Heart right ventricle (tissue), 16 donors: ENCODE results near the gene MYCBP. TPM values are rescaled to one million over a fixed set of nuclear protein-coding genes. Genes with fewer than 3 reads are reported as not detected.

Experiments
- ATAC-seq, 8 donors: fragments of 200-7000 bp; cut with Tn5 transposase; one replicate each; pipeline ENCODE4 v1.9.1; 2020; ENCODE audit warnings: mild to moderate bottlenecking in 8 of 8, moderate library complexity in 8 of 8, moderate number of reproducible peaks in 1 of 8
- DNase-seq, 2 donors: peaks; one replicate each; pipeline ENCODE4 v3.0.0-alpha.2; 2020
- H3K27ac ChIP-seq, 10 donors: fragments of 200-600 bp; sonication (generic) in 2 of 10; one replicate each; pipeline versions ENCODE4 v1.5.0 to v1.8.0; 2020 to 2022; ENCODE audit warnings: mild to moderate bottlenecking in 3 of 10
- H3K27me3 ChIP-seq, 7 donors: fragments of 200-600 bp; one replicate each; pipeline ENCODE4 v1.8.0; 2021 to 2022; ENCODE audit warnings: mild to moderate bottlenecking in 2 of 7
- H3K36me3 ChIP-seq, 9 donors: fragments of 200-600 bp; sonication (generic) in 1 of 9; one replicate each; pipeline versions ENCODE4 v1.5.0 to v1.8.0; 2020 to 2022; ENCODE audit warnings: mild to moderate bottlenecking in 2 of 9
- H3K4me1 ChIP-seq, 9 donors: fragments of 200-600 bp; sonication (generic) in 1 of 9; one replicate each; pipeline versions ENCODE4 v1.5.0 to v1.8.0; 2020 to 2022; ENCODE audit warnings: mild to moderate bottlenecking in 4 of 9
- H3K4me3 ChIP-seq, 10 donors: fragments of 200-600 bp; sonication (generic) in 2 of 10; one replicate each; pipeline versions ENCODE4 v1.5.0 to v1.8.0; 2020 to 2022; ENCODE audit warnings: mild to moderate bottlenecking in 7 of 10, moderate library complexity in 2 of 10
- H3K9me3 ChIP-seq, 11 donors: fragments of 200-600 bp in 10 of 11; sonication (generic) in 2 of 11; one replicate each; pipeline versions ENCODE4 v1.5.0 to v1.8.0; 2013 to 2022; ENCODE audit warnings: mild to moderate bottlenecking in 2 of 11, control low read depth in 1 of 11, moderate library complexity in 1 of 11
- WGBS, 2 donors: extraction: QIAGEN DNeasy Blood & Tissue Kit; methylation state at CpG; one replicate each; pipeline ENCODE4 v1.1.7; 2013; ENCODE audit warnings: inconsistent platforms in 1 of 2; 5-methylcytosine and 5-hydroxymethylcytosine counted together
- intact Hi-C, 10 donors: fragments of 100-400 bp; cut with DNase I; formaldehyde crosslinking; loops; one replicate each; pipeline versions ENCODE4 v1.11.1 to v1.14.2; 2022
- polyA plus RNA-seq, 2 donors: library from polyadenylated mRNA; stranded (reverse); fragments of 200-250 nt; gene quantifications; one replicate each; pipeline ENCODE4 v1.2.3, GENCODE V29; 2013
- total RNA-seq, 10 donors: library from RNA; stranded (reverse); fragmentation: NEBNext Ultra II Directional in 3 of 10; extraction: Animal tissue kit (Norgen Biotek cat#: 25700) in 3 of 10; gene quantifications; one replicate each; pipeline versions ENCODE4 v1.2.1 to v1.2.4, GENCODE V29; 2021 to 2023
- TF ChIP-seq, protein P1 (sequence below), 9 donors: fragments of 200-600 bp; sonication (generic) in 2 of 9; IDR thresholded peaks; one replicate each; pipeline versions ENCODE4 v1.5.0 to v1.8.0; 2021 to 2022; ENCODE audit warnings: antibody characterized with exemption in 9 of 9, mild to moderate bottlenecking in 5 of 9, moderate library complexity in 1 of 9
- donor health status: Arrhythmogenic right ventricular cardiomyopathy.
- donor health status: ischemic (EF 13 %, LVEDD 7.1; RV severe dilation, severe dysfunction).
- donor health status: healthy with polysubstance abuse.
- donor health status: DM: no; HTN: yes; CAD: no.
- donor health status: DM: no; HTN: no; CAD: no.
- donor health status: ischemic (EF 25% LVEDD 6.9; RV normal size, moderate dysfunction).
- donor health status: ischemic (EF 25% LVEDD 5.7; RV mildly dilated, moderate dysfunction).
- donor health status: healthy.
- donor health status: DM: yes; HTN: yes; CAD: no.
- donor health status: Ischemic cardiomyopathy.
- donor health status: ischemic (EF 35%, LVEDD 5.7; RV mildly dilated, moderate dysfunction).
- donor health status: nonischemic (EF 11% LVEDD 7.7; RV severe dilation, severe dysfunction).
- donor health status: DM: yes; HTN: yes; CAD: no.
- donor health status: PGD.
- donor health status: ischemic (EF 29% LVEDD 5.4; RV normal size, mild dysfunction).
- donor health status: nonischemic (EF 23%, LVEDD 6.1; RV moderate dilation, normal function).

MYCBP gene
- total and polyA plus RNA-seq, 12 donors, result 3.9 to 22.8 (median 8.2) TPM

DNA sequence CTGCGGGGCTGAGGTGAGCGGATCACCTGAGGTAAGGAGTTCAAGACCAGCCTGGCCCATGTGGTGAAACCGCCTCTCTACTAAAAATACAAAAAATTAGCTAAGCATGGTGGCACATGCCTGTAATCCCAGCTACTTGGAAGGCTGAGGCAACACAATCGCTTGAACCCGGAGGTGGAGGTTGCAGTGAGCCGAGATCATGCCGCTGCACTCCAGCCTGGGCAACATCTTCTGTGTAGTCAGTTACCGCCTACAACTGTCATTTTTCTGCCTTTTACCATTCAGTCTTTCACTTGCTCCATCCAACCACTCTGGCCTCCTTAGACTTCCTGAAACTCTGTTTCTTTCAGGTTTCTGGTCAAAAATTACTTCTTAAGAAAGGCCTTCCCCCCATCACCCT is 2.2 kb downstream of the MYCBP start:
- no peaks in the 10 kb centered on the region for H3K27me3 ChIP-seq
- TF ChIP-seq, protein P1, sequence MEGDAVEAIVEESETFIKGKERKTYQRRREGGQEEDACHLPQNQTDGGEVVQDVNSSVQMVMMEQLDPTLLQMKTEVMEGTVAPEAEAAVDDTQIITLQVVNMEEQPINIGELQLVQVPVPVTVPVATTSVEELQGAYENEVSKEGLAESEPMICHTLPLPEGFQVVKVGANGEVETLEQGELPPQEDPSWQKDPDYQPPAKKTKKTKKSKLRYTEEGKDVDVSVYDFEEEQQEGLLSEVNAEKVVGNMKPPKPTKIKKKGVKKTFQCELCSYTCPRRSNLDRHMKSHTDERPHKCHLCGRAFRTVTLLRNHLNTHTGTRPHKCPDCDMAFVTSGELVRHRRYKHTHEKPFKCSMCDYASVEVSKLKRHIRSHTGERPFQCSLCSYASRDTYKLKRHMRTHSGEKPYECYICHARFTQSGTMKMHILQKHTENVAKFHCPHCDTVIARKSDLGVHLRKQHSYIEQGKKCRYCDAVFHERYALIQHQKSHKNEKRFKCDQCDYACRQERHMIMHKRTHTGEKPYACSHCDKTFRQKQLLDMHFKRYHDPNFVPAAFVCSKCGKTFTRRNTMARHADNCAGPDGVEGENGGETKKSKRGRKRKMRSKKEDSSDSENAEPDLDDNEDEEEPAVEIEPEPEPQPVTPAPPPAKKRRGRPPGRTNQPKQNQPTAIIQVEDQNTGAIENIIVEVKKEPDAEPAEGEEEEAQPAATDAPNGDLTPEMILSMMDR (IDR thresholded peaks at IDR 0.05), result no peak
- intact Hi-C loops, result loop anchor here in 5 of 10 donors (5.0 to 10.0 kb wide), 5 partner anchors 121 to 224 kb away; partner anchors contain the start of genes AKIRIN1 (in 4 of the 5) and NDUFS5 (in 1 of the 5)
- no peak overlapping the region for H3K4me3 ChIP-seq
- ATAC-seq, result no peak
- DNase-seq, result no peak
- 94 to 95% methylated on average over 8 of the region's 8 CpGs for WGBS, 2 donors
- no peak overlapping the region for H3K27ac ChIP-seq
- peaks cover 5 to 36% (median 24%) of the 10 kb centered on the region in 9 donors for H3K4me1 ChIP-seq
- peaks cover 0 to 13% (median 0%) of the 10 kb centered on the region in 9 donors for H3K36me3 ChIP-seq
- H3K9me3 ChIP-seq, result no peaks in the 10 kb centered on the region

DNA sequence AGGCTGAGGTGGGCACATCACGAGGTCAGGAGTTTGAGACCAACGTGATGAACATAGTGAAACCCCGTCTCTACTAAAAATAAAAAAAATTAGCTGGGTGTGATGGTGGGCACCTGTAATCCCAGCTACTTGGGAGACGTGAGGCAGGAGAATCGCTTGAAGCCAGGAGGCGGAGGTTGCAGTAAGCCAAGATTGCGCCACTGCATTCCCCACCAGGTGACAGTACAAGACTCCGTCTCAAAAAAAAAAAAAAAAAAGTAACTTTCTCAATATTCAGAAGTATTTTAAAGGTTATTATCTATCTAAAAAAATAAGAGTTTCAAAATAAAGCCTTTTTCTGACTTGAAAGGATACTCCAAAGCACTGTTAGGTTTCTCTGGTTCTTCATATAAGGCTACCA is 5.9 kb downstream of the MYCBP start:
- WGBS, 2 donors, result 95 to 96% methylated on average over 8 of the region's 8 CpGs
- TF ChIP-seq, protein P1 (IDR thresholded peaks at IDR 0.05), result no peak
- DNase-seq (no peak), ATAC-seq (no peak)
- H3K27ac ChIP-seq, result no peak overlapping the region
- no peak overlapping the region for H3K4me3 ChIP-seq
- intact Hi-C loops, result loop anchor here in 6 of 10 donors (10.0 kb wide), 5 partner anchors 128 to 708 kb away; partner anchors contain the start of genes AKIRIN1 (in 3 of the 6), NDUFS5 (in 1 of the 6) and PABPC4 (in 1 of the 6)
- peaks cover 0 to 36% (median 20%) of the 10 kb centered on the region in 9 donors for H3K4me1 ChIP-seq
- H3K27me3 ChIP-seq, result no peaks in the 10 kb centered on the region
- H3K36me3 ChIP-seq, result peaks cover 0 to 41% (median 7%) of the 10 kb centered on the region in 9 donors
- no peaks in the 10 kb centered on the region for H3K9me3 ChIP-seq

DNA sequence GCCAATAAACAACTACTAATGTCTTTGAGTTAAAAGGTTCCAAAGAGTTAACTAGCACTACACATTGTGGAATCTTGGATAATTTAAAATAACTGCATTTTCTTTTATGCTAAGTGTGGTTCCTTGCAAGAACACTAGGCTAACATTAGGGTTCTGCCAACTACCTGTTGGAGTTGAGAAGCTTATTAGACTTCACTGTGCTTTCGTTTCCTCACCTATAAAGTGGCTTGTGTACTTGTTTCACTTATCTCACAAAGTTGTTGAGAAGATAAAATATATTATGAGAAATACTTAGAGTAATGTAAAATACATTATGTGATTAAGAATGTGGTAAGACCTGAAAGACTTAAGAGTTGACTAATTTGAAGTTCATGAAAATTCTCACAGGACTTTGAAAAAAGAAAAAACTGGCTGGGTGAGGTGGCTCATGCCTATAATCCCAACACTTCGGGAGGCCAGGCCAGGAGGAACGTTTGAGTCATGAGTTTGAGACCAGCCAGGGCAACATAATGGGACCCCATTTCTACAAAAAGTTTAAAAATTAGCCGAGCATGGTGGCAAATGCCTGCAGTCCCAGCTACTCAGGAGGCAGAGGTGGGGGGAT is 7.9 kb downstream of the MYCBP start:
- Histone ChIP-seq H3K4me1 (peaks cover 0 to 53% (median 30%) of the 10 kb centered on the region in 9 donors), H3K27ac (no peak overlapping the region), H3K36me3 (peaks cover 0 to 41% (median 7%) of the 10 kb centered on the region in 9 donors), H3K27me3 (no peaks in the 10 kb centered on the region), H3K9me3 (no peaks in the 10 kb centered on the region), H3K4me3 (no peak overlapping the region)
- ATAC-seq, result no peak
- WGBS, 2 donors, result 83 to 86% methylated on average over 4 of the region's 4 CpGs
- DNase-seq, result no peak
- intact Hi-C loops, result loop anchor here in 6 of 10 donors (10.0 kb wide), 5 partner anchors 130 to 710 kb away; partner anchors contain the start of genes AKIRIN1 (in 3 of the 6), NDUFS5 (in 1 of the 6) and PABPC4 (in 1 of the 6)
- TF ChIP-seq, protein P1 (IDR thresholded peaks at IDR 0.05), result no peak

DNA sequence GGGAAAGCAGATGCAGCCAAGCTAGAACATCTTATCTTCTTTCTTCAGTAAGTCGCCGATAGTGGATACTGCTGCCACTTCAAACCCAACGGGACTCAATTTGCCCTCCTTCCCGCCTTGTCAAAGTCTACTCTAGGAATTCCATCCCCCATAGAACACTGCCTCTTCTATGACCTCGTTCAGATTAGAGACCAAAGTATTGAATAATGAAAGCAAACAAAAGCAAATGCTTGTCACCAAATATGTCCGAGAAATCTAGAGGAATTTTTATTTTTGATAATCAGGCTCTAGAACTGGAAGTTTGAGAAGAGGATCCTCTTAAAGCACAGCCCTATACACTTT is 12.7 kb downstream of the MYCBP start:
- TF ChIP-seq, protein P1 (IDR thresholded peaks at IDR 0.05), result no peak
- no peak for ATAC-seq
- H3K9me3 ChIP-seq, result no peaks in the 10 kb centered on the region
- WGBS, 2 donors, result 4 to 6% methylated on average over 6 of the region's 6 CpGs
- intact Hi-C loops, result loop anchor here in 6 of 10 donors (5.0 to 10.0 kb wide), 6 partner anchors 134 to 714 kb away; partner anchors contain the start of genes AKIRIN1 (in 3 of the 6), NDUFS5 (in 1 of the 6) and PABPC4 (in 1 of the 6)
- peak overlapping the region; percentile 74 to 98 (median 95) for H3K4me3 ChIP-seq
- H3K27ac ChIP-seq, result peak overlapping the region in 9 of 10 donors; percentile 40 to 93 (median 89)
- no peak for DNase-seq
- peaks cover 0 to 42% (median 12%) of the 10 kb centered on the region in 9 donors for H3K36me3 ChIP-seq
- H3K4me1 ChIP-seq, result peaks cover 0 to 78% (median 60%) of the 10 kb centered on the region in 9 donors
- no peaks in the 10 kb centered on the region for H3K27me3 ChIP-seq
